ENCODE measurements around the gene ZNF791.

ZNF791 gene

GRCh38 chr19:12657966-12658365 is 47.2 kb downstream of the ZNF791 start:
- no peak for TF ChIP-seq CTCF (conservative IDR thresholded peaks at IDR 0.05; ENCODE audit: low read length)
- DNase-seq (ENCODE audit: low read depth), result no peak
- no peak overlapping the region for H3K4me3 ChIP-seq (ENCODE audit: low read length)

GRCh38 chr19:12660980-12661379 is 50.3 kb downstream of the ZNF791 start:
- TF ChIP-seq CTCF (conservative IDR thresholded peaks at IDR 0.05; ENCODE audit: low read length), result no peak

GRCh38 chr19:12664406-12665280 is 53.9 kb downstream of the ZNF791 start:
- TF ChIP-seq CTCF (conservative IDR thresholded peaks at IDR 0.05; ENCODE audit: low read length), result no peak
- no peak overlapping the region for H3K4me3 ChIP-seq (ENCODE audit: low read length)
- DNase-seq (ENCODE audit: low read depth), result no peak

More at GRCh38 chr19:12660980-12661379, 50.3 kb downstream of the ZNF791 start:
- DNase-seq (ENCODE audit: low read depth), result no peak
- no peak overlapping the region for H3K4me3 ChIP-seq (ENCODE audit: low read length)

- DNase-seq (ENCODE audit: low read depth), result no peak
- TF ChIP-seq CTCF (conservative IDR thresholded peaks at IDR 0.05; ENCODE audit: low read length), result no peak
- H3K4me3 ChIP-seq (ENCODE audit: low read length), result no peak overlapping the region
These were observed 54.5 kb downstream of the ZNF791 start for GRCh38 chr19:12665281-12665573.

- no peak for DNase-seq (ENCODE audit: low read depth)
- peak overlapping the region; percentile 69 for H3K4me3 ChIP-seq (ENCODE audit: low read length)
- no peak for TF ChIP-seq CTCF (conservative IDR thresholded peaks at IDR 0.05; ENCODE audit: low read length)
These were observed 55.0 kb downstream of the ZNF791 start for GRCh38 chr19:12665671-12666264.

GRCh38 chr19:12666265-12667048 is 55.7 kb downstream of the ZNF791 start, which contains the start of the genes MAN2B1 and WDR83:
Gene MAN2B1 (minus strand): TSS chr19:12666742. CDS start chr19:12666701, 41 bp downstream.
Gene WDR83 (plus strand): TSS chr19:12666807. CDS start chr19:12669791, 2,984 bp downstream.
- TF ChIP-seq CTCF (conservative IDR thresholded peaks at IDR 0.05; ENCODE audit: low read length), result no peak
- H3K4me3 ChIP-seq (ENCODE audit: low read length), result peak within 1 kb of the TSS; percentile 69
- peak; percentile 38 for DNase-seq (ENCODE audit: low read depth)

Measured in AG10803 (cell line).